GM18867 (cell line): Measurements from ENCODE around the gene AOAH.
"Not testable (repeated sequence)": the region's sequence is repeated elsewhere in the genome, so short reads cannot be mapped to it uniquely, and the experiment has no call there.

Experiments used
- ATAC-seq: cut with Tn5 transposase; IDR thresholded peaks from one replicate; pipeline ENCODE4 v1.9.1; 2021; ENCODE audit warnings: mild to moderate bottlenecking, moderate library complexity; ENCODE audit not compliant: unreplicated experiment

The AOAH gene

DNA sequence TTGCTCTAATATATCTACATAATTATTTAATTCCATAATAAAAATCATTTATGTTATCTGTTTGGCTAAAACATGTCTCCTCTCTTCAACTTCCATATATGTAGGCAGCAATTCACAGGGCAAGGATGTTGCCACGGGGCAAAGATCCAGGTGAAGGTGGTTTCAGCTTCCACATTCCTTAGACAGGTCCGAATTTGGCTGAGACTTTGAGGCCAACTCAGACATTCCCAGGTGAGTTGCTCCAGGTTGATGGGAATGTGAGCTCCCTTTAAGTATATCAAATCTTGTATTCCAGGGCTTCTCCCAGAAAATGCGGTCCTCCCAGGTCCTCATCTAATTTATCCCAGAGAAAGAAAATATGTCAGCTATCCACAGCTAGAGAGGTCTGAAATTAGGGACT is 15.1 kb upstream of the AOAH start:
- ATAC-seq = no peak

DNA sequence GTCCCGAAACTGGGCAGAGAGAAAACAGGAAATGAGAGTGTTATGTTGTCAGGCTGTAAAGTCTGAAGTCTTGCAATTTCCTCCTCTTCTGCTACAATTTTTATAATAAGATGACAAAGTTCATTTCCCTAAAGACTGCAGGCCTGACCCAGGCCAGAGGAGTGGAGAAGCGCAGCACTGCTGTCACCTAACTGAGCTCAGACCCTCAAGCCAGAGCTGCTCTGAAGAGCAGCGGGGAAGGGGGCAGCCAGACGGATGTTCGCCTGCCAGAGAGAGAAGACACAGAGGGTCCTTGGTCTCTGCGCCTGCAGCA is 12.6 kb upstream of the AOAH start:
- peak; percentile 96 for ATAC-seq

DNA sequence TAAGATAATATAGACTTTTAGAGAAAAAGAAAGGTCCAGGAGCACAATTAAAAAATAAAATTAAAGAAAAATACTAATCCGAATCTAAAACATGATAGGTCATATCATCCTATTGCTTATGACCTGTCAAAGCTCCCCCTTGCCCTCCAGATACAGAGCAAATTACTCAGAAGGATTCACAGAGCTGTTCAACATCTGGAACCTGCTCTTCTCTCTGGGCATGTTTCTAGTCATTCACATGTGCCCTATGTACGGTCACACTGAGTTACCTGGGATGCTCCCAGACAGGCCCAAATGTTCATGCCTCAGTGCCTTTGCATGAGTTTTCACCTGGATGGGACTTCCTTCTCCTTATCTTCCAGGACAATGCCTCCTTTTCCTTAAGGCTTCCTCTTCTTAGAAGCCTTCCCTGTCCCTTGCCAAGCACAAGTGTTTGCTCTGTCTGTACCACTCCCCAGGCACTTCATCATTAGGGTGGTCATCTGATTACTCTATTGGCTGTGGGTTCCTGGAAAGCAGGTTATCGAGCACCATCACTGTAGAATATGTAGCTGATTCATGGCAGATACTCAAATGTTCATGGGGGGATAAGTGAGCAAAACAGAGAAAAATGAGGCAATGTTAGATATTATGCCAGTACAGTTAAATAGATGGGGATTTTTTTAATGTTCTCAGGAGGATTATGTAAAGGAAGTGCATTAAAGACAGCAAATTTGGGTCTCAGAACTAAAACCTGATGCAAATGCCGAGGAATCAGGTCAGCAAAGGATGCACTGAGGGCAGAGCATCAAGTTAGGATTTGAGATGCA is 12.0 kb upstream of the AOAH start:
- no peak for ATAC-seq

DNA sequence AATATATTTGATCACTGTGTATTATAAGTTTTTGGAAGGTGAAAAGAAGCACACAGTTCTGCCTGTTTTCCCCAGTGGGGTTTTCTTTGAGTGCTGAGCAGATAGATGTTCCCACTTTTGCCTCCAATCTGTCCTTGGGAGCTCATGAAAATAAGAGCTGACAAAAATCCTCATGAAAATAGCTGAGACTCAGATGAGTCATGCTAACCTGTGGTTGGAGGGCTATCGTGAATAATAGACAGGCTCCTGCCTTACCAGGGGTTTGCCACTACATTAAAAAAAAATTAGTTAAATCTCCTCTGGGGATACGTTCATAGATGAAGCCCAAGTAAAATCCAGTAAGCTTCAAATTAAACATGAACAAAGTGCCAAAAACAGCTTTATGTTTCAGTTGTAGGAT is 10.9 kb upstream of the AOAH start:
- ATAC-seq = no peak

DNA sequence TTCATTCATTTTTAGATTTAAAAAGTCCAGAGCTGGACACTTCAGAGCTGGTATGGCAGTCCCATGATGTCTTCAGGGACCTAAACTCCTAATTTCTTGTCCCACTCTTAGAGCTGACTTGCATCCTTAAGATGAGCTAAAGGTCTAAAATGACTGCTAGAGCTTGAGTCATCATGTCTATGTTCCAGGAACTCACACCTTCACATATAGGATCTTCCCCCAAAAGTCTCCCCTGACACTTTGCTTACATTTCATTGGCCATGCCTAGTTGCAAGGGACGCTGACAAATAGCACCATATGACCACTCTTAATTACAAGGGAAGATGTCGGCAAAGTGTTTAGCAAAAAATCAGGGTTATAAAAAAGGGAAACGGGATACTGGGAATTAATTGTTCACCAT is 10.4 kb upstream of the AOAH start:
- no peak for ATAC-seq

DNA sequence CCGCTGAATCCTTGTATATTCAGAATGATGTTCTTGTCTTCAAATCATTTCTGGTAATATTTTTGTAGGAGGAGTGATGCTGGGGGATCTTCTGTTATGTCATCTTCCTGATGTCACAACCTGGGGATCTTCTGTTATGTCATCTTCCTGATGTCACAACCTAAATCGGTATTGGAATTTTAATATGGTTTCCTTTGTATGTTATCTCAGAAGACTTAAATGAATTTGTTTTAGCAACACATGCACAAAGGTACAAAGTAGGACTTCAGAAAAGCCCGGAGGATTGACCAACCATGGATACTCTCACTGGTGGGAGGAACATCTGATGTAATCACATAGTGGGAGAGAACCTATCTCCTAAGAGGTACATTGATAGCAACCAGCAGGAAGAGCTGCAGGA is 9.1 kb upstream of the AOAH start:
- ATAC-seq = no peak

DNA sequence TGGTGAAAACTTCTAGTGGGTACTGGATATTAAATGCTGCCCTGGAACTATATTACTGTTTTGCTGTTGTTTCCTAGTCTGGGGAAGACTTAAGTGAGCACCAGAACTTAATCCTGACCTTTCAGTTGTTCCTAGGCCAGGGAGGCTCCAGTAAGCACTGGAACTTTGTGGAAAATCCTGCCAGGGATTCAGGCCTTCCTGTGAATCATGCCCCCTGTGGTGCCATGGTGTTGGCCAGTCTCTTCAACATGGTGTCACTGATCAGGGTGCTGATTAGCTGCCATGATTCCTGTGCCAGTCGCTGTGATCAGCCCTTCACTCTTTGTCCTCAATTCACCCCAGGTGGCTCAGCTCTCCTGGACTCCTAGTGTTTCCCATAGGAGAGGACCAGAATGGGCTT is 8.5 kb upstream of the AOAH start:
- ATAC-seq = no peak

DNA sequence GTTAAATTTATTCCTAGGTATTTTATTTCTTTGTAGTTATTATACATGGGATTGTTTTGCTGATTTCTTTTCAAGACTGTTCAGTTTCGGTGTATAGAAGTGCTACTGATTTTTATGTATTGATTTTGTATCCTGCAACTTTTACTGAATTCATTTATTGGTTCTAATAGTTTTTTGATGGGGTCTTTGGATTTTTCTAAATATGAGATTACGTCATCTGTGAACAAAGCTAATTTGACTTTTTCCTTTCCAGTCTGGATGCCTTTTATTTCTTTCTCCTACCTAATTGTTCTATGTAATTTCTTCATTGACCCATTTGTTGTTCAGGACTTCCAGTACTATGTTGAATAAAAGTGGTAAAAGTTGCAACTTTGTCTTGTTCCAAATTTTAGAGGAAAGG is 5.8 kb upstream of the AOAH start:
- ATAC-seq = no peak

DNA sequence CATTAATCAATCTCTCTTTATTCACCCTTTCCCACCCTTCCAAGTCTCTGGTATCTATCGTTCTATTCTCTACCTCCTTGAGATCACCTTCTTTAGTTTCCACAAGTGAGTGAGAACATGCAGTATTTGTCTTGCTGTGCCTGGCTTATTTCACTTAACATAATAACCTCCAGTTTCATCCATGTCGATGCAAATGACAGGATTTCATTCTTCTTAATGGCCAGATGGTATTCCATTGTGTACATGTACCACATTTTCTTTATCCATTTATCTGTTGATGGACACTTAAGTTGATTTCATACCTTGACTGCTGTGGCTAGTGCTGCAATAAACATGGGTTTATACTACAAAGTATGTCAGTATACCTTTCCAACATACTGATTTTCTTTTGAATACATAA is 3.8 kb upstream of the AOAH start:
- no peak for ATAC-seq

DNA sequence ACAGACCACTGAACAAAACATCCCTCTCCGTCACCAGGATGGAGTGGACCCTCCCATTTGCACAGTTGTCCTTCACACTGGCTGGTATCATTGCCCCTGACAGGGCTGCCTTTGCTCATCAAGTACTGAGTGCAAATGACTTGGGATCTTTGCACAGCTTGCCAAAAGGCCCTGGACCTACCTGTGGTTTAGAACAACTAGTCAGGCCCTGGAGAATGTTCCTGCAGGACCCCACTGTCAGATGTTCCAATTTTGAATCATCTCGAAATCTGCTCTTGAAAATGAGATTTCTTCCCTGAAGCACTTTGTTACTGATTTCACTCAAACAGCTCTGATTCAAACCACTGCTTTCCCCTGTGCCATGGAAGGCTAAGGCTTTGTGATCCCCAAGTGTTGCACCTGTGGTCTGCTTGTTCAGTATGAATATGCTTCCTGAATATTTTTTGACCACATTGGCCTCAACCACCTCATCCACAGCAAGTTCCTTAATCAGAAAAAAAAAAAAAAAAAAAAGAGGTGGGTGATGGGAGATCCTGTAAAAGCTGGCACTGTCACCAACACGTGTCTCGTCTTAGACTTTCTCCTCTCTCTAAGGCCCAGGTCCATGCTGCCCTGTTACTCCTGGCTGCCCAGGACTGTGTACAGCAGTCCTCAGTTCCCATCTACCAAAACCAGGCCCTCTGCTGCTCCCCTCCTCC is 2.7 kb upstream of the AOAH start:
- ATAC-seq = no peak

DNA sequence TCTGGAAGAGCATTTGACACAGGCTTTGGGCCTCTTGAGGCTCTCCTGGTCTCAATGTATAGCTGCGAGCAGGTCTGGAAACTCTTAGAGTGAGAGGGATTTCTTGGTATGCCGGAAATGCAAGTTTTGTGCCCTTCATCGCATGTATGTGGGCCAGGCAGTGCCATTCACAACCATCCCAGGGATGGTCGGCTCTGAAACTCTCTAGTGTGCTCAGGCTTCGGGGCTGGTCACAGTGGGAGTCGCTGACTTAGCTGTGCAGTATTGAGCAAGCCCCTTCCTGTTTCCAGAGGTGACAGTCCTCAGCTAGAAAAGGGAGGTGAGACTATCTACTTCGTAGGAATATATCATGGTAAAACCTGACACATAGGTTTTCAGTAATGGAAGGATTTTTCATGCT is 2.0 kb upstream of the AOAH start:
- ATAC-seq = no peak

DNA sequence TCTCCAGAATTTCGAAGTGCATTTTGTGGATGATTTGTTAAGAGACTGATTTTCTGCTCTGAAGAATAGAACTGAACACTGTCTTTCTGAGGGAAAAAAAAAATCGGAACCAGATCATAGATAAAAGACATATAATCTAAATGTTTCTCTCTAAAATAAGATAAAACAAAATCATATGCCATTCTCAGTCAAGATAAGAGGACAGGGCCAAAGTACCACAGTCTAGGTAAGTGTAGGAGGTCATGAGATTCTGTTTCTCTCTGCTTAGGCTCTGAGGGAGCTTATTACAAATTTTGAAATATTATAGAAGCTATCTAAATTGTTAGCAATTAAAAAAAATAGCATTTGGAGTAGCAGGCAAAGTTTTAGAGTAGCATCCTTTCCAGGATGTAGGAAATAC is 702 bp upstream of the AOAH start:
- no peak for ATAC-seq

DNA sequence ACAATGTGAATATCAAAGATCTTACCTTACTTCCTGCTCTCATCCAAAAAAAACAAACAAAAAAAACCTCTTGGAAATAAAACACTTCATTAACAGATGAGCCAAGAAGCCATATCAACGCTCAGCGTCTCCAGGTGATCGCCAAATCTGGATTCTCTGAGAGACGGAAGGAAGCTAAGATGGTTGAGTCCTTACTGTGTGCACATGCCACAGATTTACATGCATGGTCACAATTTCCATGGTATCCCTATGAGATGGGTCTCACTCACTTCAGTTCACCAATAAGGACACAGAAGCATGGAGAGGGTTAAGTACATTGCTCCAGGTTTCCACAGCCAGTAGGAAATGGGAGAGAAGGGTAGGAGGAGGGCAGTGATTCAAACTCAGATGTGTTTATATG is 1.0 kb downstream of the AOAH start:
- ATAC-seq = no peak

DNA sequence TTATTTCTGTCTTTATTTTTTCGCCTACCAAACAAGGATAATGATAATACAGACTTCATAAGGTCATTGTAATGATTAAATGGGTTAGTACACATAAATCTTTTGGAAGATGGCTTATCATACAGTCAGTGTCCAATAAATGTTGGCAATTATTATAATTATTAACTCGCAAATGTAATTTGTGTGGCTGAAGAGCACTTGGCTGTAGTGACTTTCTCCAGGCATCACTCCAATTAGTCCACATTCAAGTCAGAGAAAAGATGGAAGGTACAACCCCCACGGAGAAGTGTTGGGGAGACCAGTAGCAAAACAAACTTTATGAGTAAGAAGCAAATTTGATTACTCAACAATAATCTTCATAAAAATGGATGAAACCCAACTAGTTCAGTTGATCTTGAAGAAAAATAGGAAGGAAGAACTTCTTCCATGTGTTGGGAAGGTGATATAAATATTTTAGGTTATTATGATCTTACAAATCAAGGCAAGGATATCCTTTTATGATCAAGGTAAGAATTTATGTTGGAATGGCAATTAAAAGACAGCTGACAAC is 5.1 kb downstream of the AOAH start:
- ATAC-seq = no peak

DNA sequence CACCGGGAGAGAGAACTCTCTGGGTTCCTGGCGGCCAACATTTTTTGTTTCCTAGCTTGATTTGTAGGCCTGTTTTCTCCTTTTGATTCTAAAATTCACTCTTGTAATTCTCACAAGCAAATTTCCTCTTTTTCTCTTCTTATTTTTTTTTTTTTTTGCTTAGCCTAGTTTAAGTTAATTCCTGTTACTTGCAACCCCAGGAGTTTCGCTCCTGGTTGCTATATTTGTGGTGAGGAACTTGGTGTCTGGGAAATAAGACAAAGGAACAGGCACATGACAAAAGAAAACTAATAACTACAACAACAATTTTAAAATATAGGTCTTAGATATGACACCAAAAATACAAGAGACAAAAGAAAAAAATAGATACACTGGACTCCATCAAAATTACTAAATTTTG is 6.7 kb downstream of the AOAH start:
- no peak for ATAC-seq

DNA sequence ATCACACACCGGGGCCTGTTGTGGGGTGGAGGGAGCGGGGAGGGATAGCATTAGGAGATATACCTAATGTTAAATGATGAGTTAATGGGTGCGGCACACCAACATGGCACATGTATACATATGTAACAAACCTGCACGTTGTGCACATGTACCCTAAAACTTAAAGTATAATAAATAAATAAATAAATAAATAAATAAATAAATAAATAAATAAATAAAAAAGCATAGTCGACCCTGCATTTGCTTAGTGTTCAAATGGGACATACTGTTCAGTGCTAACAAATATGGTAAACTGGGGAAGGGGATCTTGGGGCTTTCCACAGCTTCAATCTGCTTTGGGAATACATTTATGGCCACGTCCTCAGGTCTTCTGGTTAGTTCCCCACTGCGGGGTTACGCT is 7.5 kb downstream of the AOAH start:
- not testable (repeated sequence) for ATAC-seq

DNA sequence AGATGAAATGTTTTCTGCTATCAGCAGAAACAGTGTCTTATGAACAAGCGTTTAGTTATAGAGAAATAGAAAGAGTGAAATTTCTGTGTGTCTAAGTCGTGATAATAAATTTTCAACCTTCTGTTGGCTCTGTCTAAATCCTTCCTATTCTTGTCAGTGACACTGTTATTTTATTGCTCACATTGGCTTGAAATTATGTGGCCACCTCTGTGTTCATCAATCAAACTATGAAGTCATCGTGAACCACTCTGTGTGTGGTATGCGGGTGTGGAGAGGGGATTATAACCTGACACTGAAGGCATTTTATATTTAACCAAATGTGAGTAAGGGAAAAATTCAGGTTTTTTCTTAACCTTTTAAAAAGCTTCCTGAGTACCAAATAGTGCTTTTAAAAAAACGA is 12.3 kb downstream of the AOAH start:
- ATAC-seq = no peak

DNA sequence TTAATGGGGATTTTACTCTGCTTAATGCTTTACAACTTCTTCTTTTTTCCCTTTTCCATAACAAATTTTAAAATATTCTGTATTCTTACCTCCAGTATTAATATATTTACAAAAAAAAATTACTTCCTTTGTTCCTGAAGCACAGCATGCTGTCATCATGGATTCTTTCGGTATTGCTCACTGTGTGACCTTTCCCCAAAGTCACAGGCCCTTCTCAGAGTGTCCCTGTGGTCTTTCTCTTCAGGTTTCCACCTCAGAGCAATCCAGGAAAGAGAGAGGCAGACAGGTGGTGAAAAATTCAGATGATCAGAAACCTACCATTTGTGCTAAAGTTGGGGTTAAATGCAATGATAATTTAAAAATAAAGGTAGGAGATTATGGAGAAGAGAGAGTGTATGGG is 13.0 kb downstream of the AOAH start:
- ATAC-seq = no peak

DNA sequence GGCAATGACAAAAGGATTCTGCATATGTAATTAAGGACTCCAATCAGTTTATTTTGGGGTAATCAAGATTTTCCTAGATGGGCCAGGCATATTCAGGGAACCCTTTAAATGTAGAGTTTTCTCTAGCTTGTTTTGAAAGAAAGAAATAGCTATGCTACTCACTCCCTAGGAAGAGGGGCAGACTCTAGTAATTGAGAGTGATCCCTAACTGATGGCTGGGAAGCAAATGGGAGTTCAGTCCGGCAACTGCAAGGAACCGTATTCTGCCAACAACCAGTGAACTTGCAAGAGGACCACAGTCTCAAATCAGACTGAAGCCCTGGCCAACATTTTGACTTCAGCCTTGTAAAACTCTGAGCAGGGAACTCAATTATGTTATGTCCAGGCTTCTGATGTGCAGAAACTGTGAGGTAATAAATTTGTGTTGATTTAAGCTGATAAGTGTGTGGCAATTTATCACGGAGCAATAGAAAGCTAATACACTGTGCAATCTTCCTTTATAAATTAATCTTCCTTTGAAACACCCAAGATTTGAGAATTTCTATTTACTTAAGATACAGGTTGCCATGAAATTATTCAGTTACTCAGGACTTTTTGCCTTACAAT is 14.0 kb downstream of the AOAH start:
- no peak for ATAC-seq

DNA sequence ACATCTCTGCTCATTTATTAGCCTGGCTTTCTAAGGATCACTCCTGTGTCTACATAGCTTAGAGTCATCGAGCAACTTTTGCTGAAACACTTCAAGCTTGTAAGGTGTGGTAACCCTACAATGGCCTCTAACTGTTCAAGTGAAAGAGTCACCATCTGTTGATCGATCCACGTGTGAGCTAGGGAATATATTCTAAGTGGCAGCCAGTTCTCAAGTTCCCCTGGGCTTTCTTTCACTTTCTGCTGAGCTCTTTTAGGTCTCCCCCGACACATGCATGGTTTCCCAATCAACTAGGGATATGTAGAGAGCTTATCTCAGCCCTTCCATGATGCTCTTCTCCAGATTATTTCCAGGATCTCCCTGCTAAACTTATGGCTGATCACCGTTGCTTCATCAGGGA is 15.5 kb downstream of the AOAH start:
- ATAC-seq = no peak

DNA sequence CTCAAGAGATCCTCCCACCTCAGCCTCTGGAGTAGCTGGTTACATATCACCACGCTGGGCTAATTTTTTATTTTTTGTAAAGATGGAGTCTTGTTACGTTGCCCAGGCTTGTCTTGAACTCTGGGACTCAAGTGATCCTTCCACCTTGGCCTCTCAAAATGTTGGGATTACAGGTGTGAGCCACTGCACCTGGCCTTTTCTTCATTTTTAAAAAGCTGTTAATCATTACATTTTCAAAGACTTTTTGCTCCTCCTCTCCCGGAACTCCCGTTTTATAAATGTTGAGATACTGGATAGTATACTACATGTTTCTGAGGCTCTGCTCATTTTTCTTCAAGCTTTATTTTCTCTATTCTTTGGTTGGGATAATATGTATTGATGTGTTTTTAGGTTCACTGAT is 16.4 kb downstream of the AOAH start:
- ATAC-seq = no peak

DNA sequence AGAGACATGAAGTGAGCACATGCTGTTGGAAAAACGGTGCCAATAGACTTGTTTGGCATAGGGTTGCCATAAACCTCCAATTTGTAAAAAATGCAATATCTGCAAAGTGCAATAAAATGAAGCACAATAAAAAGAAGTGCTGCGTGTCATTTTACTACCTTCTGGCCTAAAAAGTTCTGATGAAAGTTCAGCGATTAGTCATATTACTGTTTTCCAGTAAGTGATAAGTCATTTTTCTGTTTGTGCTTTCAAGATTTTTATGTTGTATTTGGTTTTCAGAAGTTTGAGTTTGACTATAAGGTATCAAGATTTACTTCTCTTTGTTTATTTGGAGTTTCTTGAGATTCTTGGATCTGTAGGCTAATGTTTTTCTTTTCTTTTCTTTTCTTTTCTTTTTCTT is 16.8 kb downstream of the AOAH start:
- no peak for ATAC-seq
